HEK293 (cell line): ENCODE data around the gene DOCK4.

Experiments
- KLF10 ChIP-seq: fragments of 450-650 bp; IDR thresholded peaks from 2 replicates; pipeline ENCODE4 v1.5.1; 2018; ENCODE audit warnings: missing biosample characterization, mild to moderate bottlenecking, missing genetic modification characterization
- MYNN ChIP-seq: fragments of 450-650 bp; formaldehyde crosslinking; IDR thresholded peaks from 2 replicates; pipeline ENCODE4 v1.5.1; 2016; ENCODE audit warnings: missing biosample characterization, missing genetic modification characterization, borderline replicate concordance
- SP2 ChIP-seq: fragments of 450-650 bp; formaldehyde crosslinking; IDR thresholded peaks from 2 replicates; pipeline ENCODE4 v1.5.1; 2016; ENCODE audit warnings: missing biosample characterization, missing genetic modification characterization
- ZNF274 ChIP-seq, 2 experiments: fragments of 200-500 bp in 1 of 2; fragments of 450-650 bp in 1 of 2; sonication (Bioruptor generic) in 1 of 2; formaldehyde crosslinking in 1 of 2; IDR thresholded peaks; 2 replicates each; pipeline versions ENCODE4 v1.5.1 to v1.6.1; 2014 to 2016; ENCODE audit warnings: borderline replicate concordance in 1 of 2, inconsistent platforms in 1 of 2, low read length in 1 of 2, missing biosample characterization in 1 of 2, missing genetic modification characterization in 1 of 2
- ZNF324 ChIP-seq: fragments of 450-650 bp; formaldehyde crosslinking; IDR thresholded peaks from 2 replicates; pipeline ENCODE4 v1.5.1; 2016; ENCODE audit warnings: missing biosample characterization, missing genetic modification characterization
- ZNF626 ChIP-seq: fragments of 450-650 bp; sonication (Bioruptor Pico); formaldehyde crosslinking; IDR thresholded peaks from 2 replicates; pipeline ENCODE4 v1.5.1; 2018; ENCODE audit warnings: missing biosample characterization, missing genetic modification characterization, inconsistent platforms
- ZNF792 ChIP-seq: fragments of 450-650 bp; formaldehyde crosslinking; IDR thresholded peaks from 2 replicates; pipeline ENCODE4 v1.5.1; 2016; ENCODE audit warnings: missing biosample characterization, missing genetic modification characterization
- ZNF830 ChIP-seq: fragments of 450-650 bp; IDR thresholded peaks from 2 replicates; pipeline ENCODE4 v1.5.0; 2018; ENCODE audit warnings: missing biosample characterization, missing genetic modification characterization, low read depth, mild to moderate bottlenecking, moderate library complexity
- TF ChIP-seq, protein P1 (sequence below): fragments of 450-650 bp; formaldehyde crosslinking; IDR thresholded peaks from 2 replicates; pipeline ENCODE4 v1.5.1; 2016; ENCODE audit warnings: missing biosample characterization, missing genetic modification characterization
- TF ChIP-seq, protein P2 (sequence below): fragments of 450-650 bp; formaldehyde crosslinking; IDR thresholded peaks from 2 replicates; pipeline ENCODE4 v1.5.1; 2016; ENCODE audit warnings: missing biosample characterization, missing genetic modification characterization

DNA sequence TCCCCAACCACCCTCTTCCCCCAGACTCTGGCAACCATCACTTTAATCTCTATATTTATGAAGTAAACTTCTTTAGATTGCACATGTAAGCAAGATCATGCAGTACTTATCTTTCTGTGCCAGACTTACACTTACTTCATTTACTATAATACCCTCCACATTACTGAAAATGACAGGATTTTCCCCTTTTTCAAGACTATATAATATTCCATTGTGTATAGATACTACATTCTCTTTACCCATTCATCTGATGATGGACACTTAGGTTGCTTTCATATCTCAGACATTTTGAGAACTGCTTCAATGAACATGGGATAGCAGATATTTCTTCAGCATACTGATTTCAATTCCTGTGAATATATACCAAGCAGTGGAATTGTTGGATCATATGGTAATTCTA lies 4.4 kb downstream of the DOCK4 start:
- TF ChIP-seq KLF10 (tag by site-specific recombination): no peak
- TF ChIP-seq, protein P1, sequence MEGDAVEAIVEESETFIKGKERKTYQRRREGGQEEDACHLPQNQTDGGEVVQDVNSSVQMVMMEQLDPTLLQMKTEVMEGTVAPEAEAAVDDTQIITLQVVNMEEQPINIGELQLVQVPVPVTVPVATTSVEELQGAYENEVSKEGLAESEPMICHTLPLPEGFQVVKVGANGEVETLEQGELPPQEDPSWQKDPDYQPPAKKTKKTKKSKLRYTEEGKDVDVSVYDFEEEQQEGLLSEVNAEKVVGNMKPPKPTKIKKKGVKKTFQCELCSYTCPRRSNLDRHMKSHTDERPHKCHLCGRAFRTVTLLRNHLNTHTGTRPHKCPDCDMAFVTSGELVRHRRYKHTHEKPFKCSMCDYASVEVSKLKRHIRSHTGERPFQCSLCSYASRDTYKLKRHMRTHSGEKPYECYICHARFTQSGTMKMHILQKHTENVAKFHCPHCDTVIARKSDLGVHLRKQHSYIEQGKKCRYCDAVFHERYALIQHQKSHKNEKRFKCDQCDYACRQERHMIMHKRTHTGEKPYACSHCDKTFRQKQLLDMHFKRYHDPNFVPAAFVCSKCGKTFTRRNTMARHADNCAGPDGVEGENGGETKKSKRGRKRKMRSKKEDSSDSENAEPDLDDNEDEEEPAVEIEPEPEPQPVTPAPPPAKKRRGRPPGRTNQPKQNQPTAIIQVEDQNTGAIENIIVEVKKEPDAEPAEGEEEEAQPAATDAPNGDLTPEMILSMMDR (tag by site-specific recombination): no peak
- TF ChIP-seq ZNF626: no peak
- TF ChIP-seq, protein P2, sequence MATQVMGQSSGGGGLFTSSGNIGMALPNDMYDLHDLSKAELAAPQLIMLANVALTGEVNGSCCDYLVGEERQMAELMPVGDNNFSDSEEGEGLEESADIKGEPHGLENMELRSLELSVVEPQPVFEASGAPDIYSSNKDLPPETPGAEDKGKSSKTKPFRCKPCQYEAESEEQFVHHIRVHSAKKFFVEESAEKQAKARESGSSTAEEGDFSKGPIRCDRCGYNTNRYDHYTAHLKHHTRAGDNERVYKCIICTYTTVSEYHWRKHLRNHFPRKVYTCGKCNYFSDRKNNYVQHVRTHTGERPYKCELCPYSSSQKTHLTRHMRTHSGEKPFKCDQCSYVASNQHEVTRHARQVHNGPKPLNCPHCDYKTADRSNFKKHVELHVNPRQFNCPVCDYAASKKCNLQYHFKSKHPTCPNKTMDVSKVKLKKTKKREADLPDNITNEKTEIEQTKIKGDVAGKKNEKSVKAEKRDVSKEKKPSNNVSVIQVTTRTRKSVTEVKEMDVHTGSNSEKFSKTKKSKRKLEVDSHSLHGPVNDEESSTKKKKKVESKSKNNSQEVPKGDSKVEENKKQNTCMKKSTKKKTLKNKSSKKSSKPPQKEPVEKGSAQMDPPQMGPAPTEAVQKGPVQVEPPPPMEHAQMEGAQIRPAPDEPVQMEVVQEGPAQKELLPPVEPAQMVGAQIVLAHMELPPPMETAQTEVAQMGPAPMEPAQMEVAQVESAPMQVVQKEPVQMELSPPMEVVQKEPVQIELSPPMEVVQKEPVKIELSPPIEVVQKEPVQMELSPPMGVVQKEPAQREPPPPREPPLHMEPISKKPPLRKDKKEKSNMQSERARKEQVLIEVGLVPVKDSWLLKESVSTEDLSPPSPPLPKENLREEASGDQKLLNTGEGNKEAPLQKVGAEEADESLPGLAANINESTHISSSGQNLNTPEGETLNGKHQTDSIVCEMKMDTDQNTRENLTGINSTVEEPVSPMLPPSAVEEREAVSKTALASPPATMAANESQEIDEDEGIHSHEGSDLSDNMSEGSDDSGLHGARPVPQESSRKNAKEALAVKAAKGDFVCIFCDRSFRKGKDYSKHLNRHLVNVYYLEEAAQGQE: no peak
- TF ChIP-seq ZNF324 (tag by site-specific recombination): no peak
- no peak for TF ChIP-seq ZNF830
- no peak for TF ChIP-seq ZNF792
- no peak for TF ChIP-seq MYNN (tag by site-specific recombination)
- TF ChIP-seq ZNF274 (IDR thresholded peaks at IDR 0.05; ENCODE audit: low read length): no peak
- TF ChIP-seq ZNF274 (tag by site-specific recombination; IDR thresholded peaks at IDR 0.05; ENCODE audit: borderline replicate concordance): no peak
- no peak for TF ChIP-seq SP2 (tag by site-specific recombination)
